BJ (cell line): ENCODE measurements around the gene FOXP1. TPM values are rescaled to one million over a fixed set of nuclear protein-coding genes. Genes with fewer than 3 reads are reported as not detected.

Source experiments
- CTCF ChIA-PET: fragments of 350-600 bp; formaldehyde crosslinking; extraction: SDS; loops from one replicate; lab custom pipeline; 2021; ENCODE audit warnings: antibody characterized with exemption, inconsistent platforms; lab: Yijun Ruan, JAX
- POLR2A ChIA-PET: fragments of 300-600 bp; sonication (Branson Sonifier 250); formaldehyde crosslinking; extraction: SDS; loops from one replicate; lab custom pipeline; 2021; ENCODE audit warnings: antibody characterized with exemption; lab: Charles Lee
- DNase-seq: peaks from one replicate; pipeline ENCODE4 v3.0.0-alpha.2; 2011; ENCODE audit warnings: low read depth
- H3K27me3 ChIP-seq: 2 replicates; pipeline ENCODE4 v1.6.0; 2011; ENCODE audit warnings: low read length; ENCODE audit not compliant: control insufficient read depth, insufficient read depth
- H3K36me3 ChIP-seq: 2 replicates; pipeline ENCODE4 v1.5.1; 2011; ENCODE audit warnings: low read length; ENCODE audit not compliant: control insufficient read depth, insufficient read depth
- H3K4me3 ChIP-seq: 2 replicates; pipeline ENCODE4 v1.5.1; 2011; ENCODE audit warnings: low read depth, mild to moderate bottlenecking, control low read depth, low read length
- CTCF ChIP-seq: IDR thresholded peaks from 2 replicates; pipeline ENCODE4 v1.5.1; 2011; ENCODE audit warnings: low read depth, mild to moderate bottlenecking, control low read depth, inconsistent platforms, low read length, moderate library complexity; ENCODE audit not compliant: insufficient read depth
- polyA plus RNA-seq: library from polyadenylated mRNA; depleted of rRNA; stranded (reverse); fragments of >200 nt; gene quantifications from 2 replicates; pipeline ENCODE4 v1.2.3, GENCODE V29; 2011

Gene FOXP1
- polyA plus RNA-seq, 1 experiment = 37.0 TPM

GRCh38 chr3:71180524-71180923 is 403.0 kb downstream of the FOXP1 start:
- DNase-seq = no peak
- Histone ChIP-seq H3K36me3 (no peaks in the 10 kb centered on the region), H3K27me3 (no peaks in the 10 kb centered on the region), H3K4me3 (no peak overlapping the region)
- CTCF ChIA-PET = no interaction called here
- POLR2A ChIA-PET = no interaction called here
- TF ChIP-seq CTCF = no peak

- Histone ChIP-seq H3K27me3 (no peaks in the 10 kb centered on the region), H3K4me3 (no peak overlapping the region), H3K36me3 (no peaks in the 10 kb centered on the region)
- no peak for DNase-seq
- CTCF ChIA-PET = no interaction called here
- POLR2A ChIA-PET = no interaction called here
- TF ChIP-seq CTCF = no peak
Measured at GRCh38 chr3:71177375-71177774, 406.2 kb downstream of the FOXP1 start.

DNA sequence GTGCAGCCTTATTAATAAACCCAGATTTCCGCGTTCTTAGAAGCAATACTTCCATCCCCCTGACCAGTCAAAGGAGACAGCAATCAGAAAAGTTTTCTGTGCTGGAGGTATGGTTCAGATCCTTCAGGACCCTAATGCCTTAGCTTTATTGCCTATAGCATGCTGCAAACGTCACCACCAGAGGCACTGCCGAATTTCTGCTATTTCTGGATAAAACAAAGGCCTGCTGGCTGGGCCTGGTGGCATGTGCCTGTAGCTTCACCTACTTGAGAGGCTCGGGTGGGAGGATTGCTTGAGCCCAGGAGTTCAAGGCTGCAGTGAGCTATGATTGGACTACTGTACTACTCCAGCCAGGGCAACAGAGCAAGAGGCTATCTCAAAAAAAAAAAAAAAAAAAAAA is 407.2 kb downstream of the FOXP1 start:
- DNase-seq = no peak
- H3K36me3 ChIP-seq = no peaks in the 10 kb centered on the region
- no peaks in the 10 kb centered on the region for H3K27me3 ChIP-seq
- CTCF ChIA-PET = no interaction called here
- no peak for TF ChIP-seq CTCF
- POLR2A ChIA-PET = interaction anchor here (0.6 kb wide), 1 partner anchor 1644 kb away, joined by 3 read pairs; no protein-coding TSS in a partner anchor
- H3K4me3 ChIP-seq = no peak overlapping the region

GRCh38 chr3:71175691-71176365 is 407.7 kb downstream of the FOXP1 start:
- Histone ChIP-seq H3K36me3 (no peaks in the 10 kb centered on the region), H3K4me3 (no peak overlapping the region), H3K27me3 (no peaks in the 10 kb centered on the region)
- no peak for DNase-seq
- no peak for TF ChIP-seq CTCF
- ChIA-PET CTCF (interaction anchor here (1.2 kb wide), 1 partner anchor 75 kb away, joined by 3 read pairs; no protein-coding TSS in a partner anchor), POLR2A (interaction anchor here (0.6 kb wide), 1 partner anchor 1645 kb away, joined by 3 read pairs; no protein-coding TSS in a partner anchor)

DNA sequence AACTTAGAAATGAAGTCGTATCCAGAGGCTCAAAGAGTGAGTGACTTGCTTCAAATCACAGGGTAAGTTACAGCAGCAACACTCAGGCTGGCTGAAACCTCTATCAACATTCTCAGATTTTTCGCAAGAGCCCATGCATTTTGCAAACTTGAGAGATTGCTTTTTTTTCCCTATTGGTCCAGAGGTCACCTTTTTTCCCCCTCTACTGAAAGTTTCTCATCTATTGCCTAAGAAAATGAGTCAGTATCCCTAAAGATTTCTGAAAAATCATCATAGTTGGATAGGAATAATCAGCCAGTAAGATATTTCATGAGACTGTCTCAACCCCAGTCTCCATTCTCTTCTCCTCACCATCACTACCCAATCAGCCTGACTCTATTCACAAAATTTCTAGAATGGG is 410.6 kb downstream of the FOXP1 start:
- no peaks in the 10 kb centered on the region for H3K27me3 ChIP-seq
- H3K4me3 ChIP-seq = no peak overlapping the region
- POLR2A ChIA-PET = interaction anchor here (0.6 kb wide), 1 partner anchor 10 kb away, joined by 4 read pairs; no protein-coding TSS in a partner anchor
- no peak for DNase-seq
- CTCF ChIA-PET = no interaction called here
- no peak for TF ChIP-seq CTCF
- H3K36me3 ChIP-seq = no peaks in the 10 kb centered on the region; the same call in 1 of the 2 replicates
